Nucleus accumbens (tissue), 56 donors: ENCODE measurements around the gene BIK.
"Not testable (repeated sequence)": the region's sequence is repeated elsewhere in the genome, so short reads cannot be mapped to it uniquely, and the experiment has no call there.

Source experiments
- DNase-seq, 56 donors: peaks; one replicate each; lab custom pipeline; 2025; lab: John Stamatoyannopoulos, UW

BIK gene

GRCh38 chr22:43104056-43104625 lies 6.4 kb upstream of the BIK start:
- not testable (repeated sequence) for DNase-seq

GRCh38 chr22:43104950-43105349 lies 5.6 kb upstream of the BIK start:
- not testable (repeated sequence) for DNase-seq

GRCh38 chr22:43106302-43106701 lies 4.2 kb upstream of the BIK start:
- no peak for DNase-seq

GRCh38 chr22:43109511-43109910 lies 1.0 kb upstream of the BIK start:
- DNase-seq: no peak

- DNase-seq: no peak
These were observed 568 bp upstream of the BIK start for GRCh38 chr22:43109921-43110443.

GRCh38 chr22:43110927-43111623 lies 525 bp downstream of the BIK start:
- no peak for DNase-seq

GRCh38 chr22:43113526-43114251 lies 3.1 kb downstream of the BIK start:
- no peak for DNase-seq

GRCh38 chr22:43114958-43115357 lies 4.4 kb downstream of the BIK start:
- DNase-seq: no peak

GRCh38 chr22:43116932-43117331 lies 6.4 kb downstream of the BIK start:
- DNase-seq: no peak

- DNase-seq: no peak
These were observed 7.7 kb downstream of the BIK start for GRCh38 chr22:43118024-43118849.

- no peak for DNase-seq
These were observed 8.5 kb downstream of the BIK start for GRCh38 chr22:43118953-43119458.

GRCh38 chr22:43126501-43127165 lies 16.1 kb downstream of the BIK start:
- no peak for DNase-seq

GRCh38 chr22:43127166-43127908 lies 16.8 kb downstream of the BIK start:
- DNase-seq: no peak

GRCh38 chr22:43128116-43128515 lies 17.6 kb downstream of the BIK start:
- no peak for DNase-seq

GRCh38 chr22:43128928-43129424 lies 18.4 kb downstream of the BIK start:
- no peak for DNase-seq

GRCh38 chr22:43129426-43130425 lies 19.2 kb downstream of the BIK start:
- DNase-seq: no peak

- no peak for DNase-seq
These were observed 21.4 kb downstream of the BIK start for GRCh38 chr22:43131773-43132501.
